NCI-H187 (cell line): ENCODE data around the gene TPSAB1.
"Not testable (repeated sequence)": the region's sequence is repeated elsewhere in the genome, so short reads cannot be mapped to it uniquely, and the experiment has no call there.

ENCODE experiments used
- DNase-seq, 2 experiments: peaks; one replicate each; lab custom pipeline; 2025; lab: John Stamatoyannopoulos, UW

TPSAB1 gene

GRCh38 chr16:1240436-1240835 lies at the start of gene TPSAB1:
Gene TPSAB1, plus strand, starts transcription at chr16:1240705. Its CDS starts 234 bp downstream, at chr16:1240939.
- not testable (repeated sequence) for DNase-seq

- not testable (repeated sequence) for DNase-seq
Measured at GRCh38 chr16:1190789-1191188, 49.7 kb upstream of the TPSAB1 start.

GRCh38 chr16:1192384-1193073 lies 48.0 kb upstream of the TPSAB1 start:
- no peak for DNase-seq

DNA sequence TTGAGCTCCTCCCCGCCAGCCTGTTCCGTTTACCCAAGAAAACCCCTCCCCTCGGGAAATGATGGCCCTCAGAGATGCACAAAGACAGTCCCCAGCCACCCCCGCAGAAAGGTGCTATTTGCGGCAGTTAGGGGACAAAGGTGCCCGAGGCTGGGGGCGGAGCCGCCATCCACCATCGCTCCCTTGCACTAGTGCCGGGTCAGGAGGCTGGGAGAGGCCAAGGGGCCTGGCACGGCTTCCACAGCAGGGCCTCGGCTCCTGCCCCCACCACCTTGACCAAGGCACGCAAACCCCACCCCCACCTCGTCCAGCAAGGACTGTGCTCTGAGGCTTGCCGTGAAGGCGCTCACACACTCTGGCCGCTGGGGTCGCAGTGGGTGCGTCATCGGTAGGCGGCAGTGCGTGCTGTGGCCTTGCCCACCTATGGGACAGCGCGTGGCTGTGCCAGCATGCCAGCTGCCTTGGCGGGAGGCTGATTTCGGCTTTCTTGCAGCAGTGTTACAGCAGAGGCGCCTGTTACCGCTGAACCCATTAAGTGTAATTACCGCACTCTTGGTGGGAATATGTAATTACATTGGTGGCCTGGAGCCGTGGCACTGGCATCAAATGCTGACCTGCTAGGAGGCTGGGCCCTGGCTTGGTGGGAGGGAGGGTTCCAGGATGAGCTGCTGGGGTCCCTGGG lies 47.2 kb upstream of the TPSAB1 start:
- DNase-seq = no peak

- DNase-seq = no peak
Measured at GRCh38 chr16:1193825-1194581, 46.5 kb upstream of the TPSAB1 start.

GRCh38 chr16:1194665-1195392 lies 45.7 kb upstream of the TPSAB1 start:
- no peak for DNase-seq

- no peak for DNase-seq
Measured at GRCh38 chr16:1195393-1195666, 45.2 kb upstream of the TPSAB1 start.

DNA sequence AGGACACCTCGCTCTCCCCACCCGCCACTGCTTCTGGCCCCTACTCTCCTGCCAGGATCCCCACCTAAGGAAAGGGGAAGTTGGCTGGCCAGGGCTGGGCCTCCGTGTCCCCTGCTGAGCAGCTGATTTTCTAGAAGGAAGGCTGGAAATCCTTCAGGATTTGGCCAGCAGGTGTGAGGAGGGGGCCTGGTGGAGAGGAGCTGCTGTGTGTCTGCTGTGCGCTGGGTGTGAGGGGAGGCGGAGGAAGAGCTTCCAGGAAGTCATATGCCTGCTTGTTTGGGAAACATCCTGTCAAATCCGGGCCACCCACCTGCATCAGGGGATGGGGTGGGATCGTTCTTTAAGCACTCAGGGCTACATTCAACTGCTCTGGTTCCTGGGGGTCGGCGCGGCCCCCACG lies 44.0 kb upstream of the TPSAB1 start:
- DNase-seq = no peak

DNA sequence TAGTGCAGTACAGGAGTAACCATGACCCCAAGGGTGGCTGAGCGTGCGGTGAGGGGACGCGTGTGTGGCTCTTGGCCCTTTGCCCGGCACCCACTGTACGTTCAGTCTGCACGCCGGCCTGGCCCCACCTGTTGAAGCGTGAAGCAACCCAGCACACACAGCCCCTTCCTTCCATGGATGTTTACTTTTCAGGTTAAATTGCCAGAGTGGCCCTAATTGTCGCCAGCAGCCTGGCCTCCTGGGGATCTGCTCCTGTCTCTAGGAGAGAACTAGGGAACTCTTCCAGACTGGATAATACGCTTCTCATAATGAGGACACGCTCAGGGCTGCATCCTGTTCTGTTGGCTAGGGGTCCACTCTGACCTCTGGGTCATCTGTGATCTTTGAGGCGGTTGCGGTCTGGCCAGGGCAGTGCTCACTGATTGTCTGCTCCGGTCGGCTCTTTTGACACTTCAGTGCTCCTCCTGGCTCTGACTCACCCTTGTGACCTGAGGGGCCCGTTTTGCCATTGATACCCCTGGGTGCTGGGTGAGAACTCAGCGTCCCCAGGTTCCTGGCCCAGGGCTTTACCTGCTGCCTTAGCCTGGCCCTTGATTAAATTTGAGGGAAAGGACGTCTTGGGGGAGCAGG lies 43.2 kb upstream of the TPSAB1 start:
- peak; percentile 50 to 63 for DNase-seq

DNA sequence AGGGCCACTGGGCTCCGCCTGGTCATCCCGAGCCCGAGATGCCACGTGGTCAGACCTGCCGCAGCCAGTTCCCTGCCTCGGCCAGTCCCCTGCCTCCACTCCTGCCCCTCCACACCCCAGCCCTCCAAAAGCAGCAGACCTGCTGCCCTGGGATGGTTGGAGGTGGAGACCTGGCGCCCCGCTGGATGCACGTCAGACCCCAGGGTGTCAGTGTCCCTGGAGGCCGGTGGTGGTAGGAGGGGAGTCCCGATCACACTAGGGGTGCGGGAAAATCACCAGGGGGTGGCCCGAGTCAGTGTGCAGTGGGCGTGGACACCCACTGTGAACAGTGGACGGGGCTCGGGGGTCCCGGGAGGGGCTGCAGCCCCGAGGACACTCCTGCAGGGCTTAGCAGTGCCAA lies 42.3 kb upstream of the TPSAB1 start:
- DNase-seq = no peak

- not testable (repeated sequence) for DNase-seq
Measured at GRCh38 chr16:1198671-1199346, 41.7 kb upstream of the TPSAB1 start.

DNA sequence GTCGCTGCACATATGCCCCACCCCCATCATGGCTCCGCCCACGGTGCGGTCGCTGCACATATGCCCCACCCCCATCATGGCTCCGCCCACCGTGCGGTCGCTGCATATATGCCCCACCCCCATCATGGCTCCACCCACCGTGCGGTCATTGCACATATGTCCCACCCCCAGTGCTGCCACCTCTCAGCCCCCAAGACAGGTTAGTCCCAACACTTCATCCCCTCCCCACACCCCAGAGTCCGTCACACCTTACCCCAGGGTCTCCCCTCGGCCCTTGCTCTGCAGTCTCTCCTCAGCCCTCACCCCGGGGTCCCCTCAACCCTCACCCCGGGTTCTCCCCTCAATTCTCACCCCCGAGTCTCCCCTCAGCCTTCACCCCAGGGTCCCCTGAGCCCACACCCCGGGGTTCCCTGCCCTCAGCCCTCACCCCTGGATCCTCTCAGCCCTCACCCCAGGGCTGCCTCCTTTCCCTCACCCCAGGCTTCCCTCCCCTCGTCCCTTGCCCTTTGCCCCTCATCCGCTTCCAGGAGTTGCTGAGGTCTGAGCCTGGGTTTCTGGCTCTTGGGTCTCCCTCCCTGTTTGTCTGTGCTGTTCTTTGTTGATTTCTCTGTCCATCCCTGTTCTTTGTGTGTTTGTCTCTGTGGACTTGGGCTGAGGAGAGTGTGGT lies 41.0 kb upstream of the TPSAB1 start:
- no peak for DNase-seq

- no peak for DNase-seq
Measured at GRCh38 chr16:1200014-1200627, 40.4 kb upstream of the TPSAB1 start.

- DNase-seq = no peak
Measured at GRCh38 chr16:1201444-1201843, 39.1 kb upstream of the TPSAB1 start.

GRCh38 chr16:1202274-1202673 lies 38.2 kb upstream of the TPSAB1 start:
- no peak for DNase-seq

DNA sequence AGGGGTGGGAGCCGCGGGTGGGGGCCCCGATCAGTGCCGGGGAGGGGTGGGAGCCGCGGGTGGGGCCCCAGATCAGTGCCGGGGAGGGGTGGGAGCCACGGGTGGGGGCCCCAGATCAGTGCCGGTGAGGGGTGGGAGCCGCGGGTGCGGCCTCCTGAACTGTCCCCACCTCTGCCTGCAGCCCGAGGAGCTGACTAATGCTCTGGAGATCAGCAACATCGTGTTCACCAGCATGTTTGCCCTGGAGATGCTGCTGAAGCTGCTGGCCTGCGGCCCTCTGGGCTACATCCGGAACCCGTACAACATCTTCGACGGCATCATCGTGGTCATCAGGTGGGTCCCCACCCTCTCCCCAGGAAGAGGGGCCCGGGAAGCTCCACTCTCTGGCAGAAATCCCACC lies 35.6 kb upstream of the TPSAB1 start:
- no peak for DNase-seq

DNA sequence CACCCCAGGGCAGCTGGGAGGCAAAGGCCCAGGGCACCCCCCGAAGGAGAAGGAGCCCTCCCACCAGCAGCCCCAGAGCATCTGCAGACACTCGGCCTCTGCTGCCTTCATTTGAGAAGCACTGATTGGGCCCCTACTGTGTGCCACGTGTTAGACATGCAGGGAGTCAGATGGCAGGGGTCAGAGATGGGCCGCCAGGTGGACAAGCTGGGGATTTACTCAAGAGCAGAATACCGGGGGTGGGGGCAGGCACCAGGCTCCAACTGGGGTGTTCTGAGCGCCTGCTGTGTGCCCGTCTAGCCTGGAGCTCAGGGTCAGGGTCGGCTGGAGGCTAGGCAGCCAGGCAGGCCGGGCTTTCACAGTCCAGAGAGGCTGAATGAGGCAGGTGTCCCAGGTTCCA lies 34.2 kb upstream of the TPSAB1 start:
- DNase-seq = no peak

DNA sequence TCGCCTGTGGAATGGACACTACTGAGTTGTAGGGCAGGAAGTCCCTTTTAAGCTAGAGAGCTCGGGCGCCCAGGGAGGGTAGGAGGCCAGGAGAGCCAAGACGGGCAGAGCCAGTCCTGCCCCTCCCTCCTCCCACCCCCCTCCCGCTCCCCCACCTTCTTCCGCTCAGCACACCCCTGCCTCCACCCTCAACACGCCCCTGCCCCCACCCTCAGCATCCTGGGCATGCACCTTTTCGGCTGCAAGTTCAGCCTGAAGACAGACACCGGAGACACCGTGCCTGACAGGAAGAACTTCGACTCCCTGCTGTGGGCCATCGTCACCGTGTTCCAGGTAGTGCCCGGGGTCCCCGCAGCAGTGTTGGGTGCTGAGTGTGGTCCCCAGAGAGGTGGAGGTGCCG lies 33.7 kb upstream of the TPSAB1 start:
- DNase-seq = no peak

GRCh38 chr16:1208239-1208830 lies 32.2 kb upstream of the TPSAB1 start:
- DNase-seq = no peak

GRCh38 chr16:1209081-1209480 lies 31.4 kb upstream of the TPSAB1 start:
- DNase-seq = no peak
